Esophagus muscularis mucosa (tissue), 4 donors: ENCODE measurements around the gene ANKRD33.

Experiments used
- EP300 ChIP-seq: sonication (generic); formaldehyde crosslinking; IDR thresholded peaks from one replicate; pipeline ENCODE4 v1.6.1; 2017; ENCODE audit warnings: antibody characterized with exemption
- POLR2A ChIP-seq: fragments of 450-650 bp; IDR thresholded peaks from one replicate; pipeline ENCODE4 v1.6.1; 2017; ENCODE audit warnings: antibody characterized with exemption, moderate library complexity, mild to moderate bottlenecking, low read depth
- POLR2AphosphoS5 ChIP-seq, 2 donors: sonication (generic); formaldehyde crosslinking; IDR thresholded peaks; one replicate each; pipeline ENCODE4 v1.6.1; 2017; ENCODE audit warnings: antibody characterized with exemption in 2 of 2
- TF ChIP-seq, protein P1 (sequence below), 3 experiments: fragments of 200-600 bp in 2 of 3; fragments of 450-650 bp in 1 of 3; sonication (generic) in 2 of 3; IDR thresholded peaks; one replicate each; pipeline ENCODE4 v1.5.1; 2017 to 2019; ENCODE audit warnings: antibody characterized with exemption in 3 of 3, mild to moderate bottlenecking in 2 of 3, moderate library complexity in 1 of 3

DNA sequence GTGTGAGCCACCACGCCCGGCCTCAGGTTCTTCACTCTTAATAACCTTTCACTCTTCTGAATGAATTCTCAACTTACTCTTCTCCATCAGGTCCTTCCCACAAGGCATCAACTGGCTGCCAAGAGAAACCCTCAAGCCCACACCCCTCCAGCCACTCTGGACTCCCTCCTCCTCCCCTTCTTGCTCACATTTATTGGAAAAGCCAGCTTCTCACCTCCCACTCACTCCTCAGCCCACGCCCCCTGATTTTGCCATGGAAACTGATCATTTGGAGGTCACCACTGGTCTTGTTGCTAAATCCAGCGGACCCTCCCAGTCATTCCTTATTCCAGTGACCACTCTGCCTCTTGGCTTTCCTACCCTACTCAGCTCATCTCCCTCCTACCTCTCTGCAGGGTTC is 46.2 kb downstream of the ANKRD33 start:
- TF ChIP-seq, protein P1, sequence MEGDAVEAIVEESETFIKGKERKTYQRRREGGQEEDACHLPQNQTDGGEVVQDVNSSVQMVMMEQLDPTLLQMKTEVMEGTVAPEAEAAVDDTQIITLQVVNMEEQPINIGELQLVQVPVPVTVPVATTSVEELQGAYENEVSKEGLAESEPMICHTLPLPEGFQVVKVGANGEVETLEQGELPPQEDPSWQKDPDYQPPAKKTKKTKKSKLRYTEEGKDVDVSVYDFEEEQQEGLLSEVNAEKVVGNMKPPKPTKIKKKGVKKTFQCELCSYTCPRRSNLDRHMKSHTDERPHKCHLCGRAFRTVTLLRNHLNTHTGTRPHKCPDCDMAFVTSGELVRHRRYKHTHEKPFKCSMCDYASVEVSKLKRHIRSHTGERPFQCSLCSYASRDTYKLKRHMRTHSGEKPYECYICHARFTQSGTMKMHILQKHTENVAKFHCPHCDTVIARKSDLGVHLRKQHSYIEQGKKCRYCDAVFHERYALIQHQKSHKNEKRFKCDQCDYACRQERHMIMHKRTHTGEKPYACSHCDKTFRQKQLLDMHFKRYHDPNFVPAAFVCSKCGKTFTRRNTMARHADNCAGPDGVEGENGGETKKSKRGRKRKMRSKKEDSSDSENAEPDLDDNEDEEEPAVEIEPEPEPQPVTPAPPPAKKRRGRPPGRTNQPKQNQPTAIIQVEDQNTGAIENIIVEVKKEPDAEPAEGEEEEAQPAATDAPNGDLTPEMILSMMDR (IDR thresholded peaks at IDR 0.05) = no peak
- TF ChIP-seq POLR2A (no peak), EP300 (no peak), POLR2AphosphoS5 (IDR thresholded peaks at IDR 0.05) (no peak)
